ENCODE results near the gene PDE10A. TPM values are rescaled to one million over a fixed set of nuclear protein-coding genes. Genes with fewer than 3 reads are reported as not detected.

PDE10A gene
- total RNA-seq, 1 experiment from 2014 or later = 0.31 TPM

DNA sequence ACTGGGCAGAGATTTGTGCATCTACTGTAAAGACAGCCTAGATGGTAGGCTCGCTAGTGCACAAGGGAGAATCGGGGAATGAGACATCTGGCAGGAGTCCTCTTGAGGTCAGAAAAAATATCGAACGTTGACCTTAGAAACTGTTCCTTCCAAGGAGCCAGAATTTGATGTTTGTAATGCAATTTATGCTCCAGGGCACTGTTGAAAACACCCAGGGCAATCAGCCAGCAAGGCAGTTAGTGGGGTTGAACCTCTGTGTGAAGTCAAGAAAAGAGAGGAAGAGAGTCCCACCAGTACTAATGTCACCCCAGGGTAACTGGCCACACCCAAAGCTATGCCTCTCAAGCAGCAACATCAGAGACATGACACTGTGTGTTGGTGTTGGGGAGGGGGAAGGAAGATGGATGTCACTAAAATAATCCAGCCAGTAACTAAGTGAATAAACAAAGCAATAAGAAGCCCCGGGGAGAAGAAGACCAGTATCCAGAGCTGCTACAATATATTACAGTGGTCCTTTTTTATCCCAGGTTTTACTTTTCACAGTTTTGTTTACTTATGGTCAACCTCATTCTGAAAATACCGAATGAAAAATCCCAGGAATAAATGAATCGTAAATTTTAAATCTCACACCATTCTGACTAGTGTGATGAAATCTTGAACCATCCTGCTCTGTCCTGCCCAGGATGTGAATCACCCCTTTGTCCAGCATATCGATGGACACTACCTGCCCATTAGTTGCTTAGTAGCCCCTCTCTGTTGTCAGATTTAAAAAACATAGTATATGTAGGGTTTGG is 32.9 kb upstream of the PDE10A start:
- TF ChIP-seq, protein P1, sequence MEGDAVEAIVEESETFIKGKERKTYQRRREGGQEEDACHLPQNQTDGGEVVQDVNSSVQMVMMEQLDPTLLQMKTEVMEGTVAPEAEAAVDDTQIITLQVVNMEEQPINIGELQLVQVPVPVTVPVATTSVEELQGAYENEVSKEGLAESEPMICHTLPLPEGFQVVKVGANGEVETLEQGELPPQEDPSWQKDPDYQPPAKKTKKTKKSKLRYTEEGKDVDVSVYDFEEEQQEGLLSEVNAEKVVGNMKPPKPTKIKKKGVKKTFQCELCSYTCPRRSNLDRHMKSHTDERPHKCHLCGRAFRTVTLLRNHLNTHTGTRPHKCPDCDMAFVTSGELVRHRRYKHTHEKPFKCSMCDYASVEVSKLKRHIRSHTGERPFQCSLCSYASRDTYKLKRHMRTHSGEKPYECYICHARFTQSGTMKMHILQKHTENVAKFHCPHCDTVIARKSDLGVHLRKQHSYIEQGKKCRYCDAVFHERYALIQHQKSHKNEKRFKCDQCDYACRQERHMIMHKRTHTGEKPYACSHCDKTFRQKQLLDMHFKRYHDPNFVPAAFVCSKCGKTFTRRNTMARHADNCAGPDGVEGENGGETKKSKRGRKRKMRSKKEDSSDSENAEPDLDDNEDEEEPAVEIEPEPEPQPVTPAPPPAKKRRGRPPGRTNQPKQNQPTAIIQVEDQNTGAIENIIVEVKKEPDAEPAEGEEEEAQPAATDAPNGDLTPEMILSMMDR (conservative IDR thresholded peaks at IDR 0.05) = no peak
- no peak overlapping the region for H2BK12ac ChIP-seq (ENCODE audit: insufficient read length, low read depth, low read length)
- no peak overlapping the region for H2BK20ac ChIP-seq (ENCODE audit: low read depth, low read length, poor library complexity, severe bottlenecking)
- peaks cover 10 to 13% of the 10 kb centered on the region in 2 experiments; a peak in 3 of 4 replicates for H3K4me1 Mint-ChIP-seq
- H4K8ac ChIP-seq (replicated peaks; ENCODE audit: insufficient read length, low read depth, low read length) = no peak overlapping the region
- H3K9ac ChIP-seq (ENCODE audit: extremely low read depth, insufficient read length, low read length) = no peak overlapping the region
- no peak overlapping the region for H3K14ac ChIP-seq (ENCODE audit: insufficient read depth, low read length)
- H4K5ac ChIP-seq (ENCODE audit: insufficient read length, low read depth, low read length) = no peak overlapping the region
- no peak overlapping the region for H3T11ph ChIP-seq (ENCODE audit: low read length)
- no peak overlapping the region for H3K18ac ChIP-seq (ENCODE audit: insufficient read length, low read depth, low read length)
- H3K27me3 Mint-ChIP-seq (ENCODE audit: low read depth) = peaks cover 7% of the 10 kb centered on the region
- DNase-seq = no peak
- no peak overlapping the region for H3K4me3 Mint-ChIP-seq
- no peak overlapping the region for H4K91ac ChIP-seq (ENCODE audit: insufficient read length, low read depth, low read length)
- H3K9me3 Mint-ChIP-seq = peaks cover 5 to 10% of the 10 kb centered on the region in 2 experiments
- no CpG with 5 or more reads among the region's 8 CpGs for WGBS (ENCODE audit: extremely low coverage, insufficient read length, low lambda C conversion rate)
- H3K79me1 ChIP-seq (ENCODE audit: insufficient read depth, low read depth, low read length, poor library complexity, severe bottlenecking) = no peaks in the 10 kb centered on the region
- no peak overlapping the region for H3K4me2 ChIP-seq (ENCODE audit: insufficient read depth, insufficient read length, low read length)
- H3K79me2 ChIP-seq (ENCODE audit: insufficient read depth, low read length) = no peaks in the 10 kb centered on the region
- no peaks in the 10 kb centered on the region for H3K9me3 ChIP-seq (ENCODE audit: control insufficient read depth, low read depth, low read length)
- H3K23me2 ChIP-seq (ENCODE audit: insufficient read length, low read depth, low read length, poor library complexity, severe bottlenecking) = no peaks in the 10 kb centered on the region
- no peak overlapping the region for H3K56ac ChIP-seq (ENCODE audit: insufficient read length, low read depth, low read length)
- H4K20me1 ChIP-seq (ENCODE audit: control insufficient read depth, insufficient read depth, insufficient read length) = no peaks in the 10 kb centered on the region
- no peak overlapping the region for H3K23ac ChIP-seq (ENCODE audit: insufficient read length, low read depth, low read length)
- H2BK5ac ChIP-seq (ENCODE audit: insufficient read length, low read length) = no peak overlapping the region
- no peaks in the 10 kb centered on the region for H3K27me3 ChIP-seq (ENCODE audit: insufficient read depth, low read length)
- no peak overlapping the region for H3K27ac ChIP-seq (ENCODE audit: insufficient read length, low read depth, low read length)
- H2AK5ac ChIP-seq (ENCODE audit: insufficient read length, low read length) = no peak overlapping the region
- no peak overlapping the region for H3K27ac Mint-ChIP-seq
- no peak overlapping the region for H2AFZ ChIP-seq (ENCODE audit: low read length)
- H3K4me1 ChIP-seq (ENCODE audit: insufficient read depth, low read length) = no peaks in the 10 kb centered on the region
- H2BK15ac ChIP-seq (ENCODE audit: low read depth, low read length) = no peak overlapping the region
- no peak overlapping the region for H3K4ac ChIP-seq (ENCODE audit: low read depth, low read length)
- no peak overlapping the region for H2BK120ac ChIP-seq (ENCODE audit: low read depth, low read length, poor library complexity, severe bottlenecking)
- peaks cover 0 to 4% (median 0%) of the 10 kb centered on the region in 3 experiments; a peak in 2 of 7 replicates for H3K36me3 Mint-ChIP-seq (ENCODE audit: insufficient read depth in 1 of 3, low read depth in 3 of 3)

Measured in H9 (cell line).